RWPE1 (cell line): Measurements from ENCODE around the gene KRTAP5-1.

Experiments used
- CTCF ChIA-PET: fragments of 350-600 bp; sonication (Branson Sonifier 250); formaldehyde crosslinking; extraction: SDS; loops from one replicate; lab custom pipeline; 2021; lab: Yijun Ruan, JAX
- POLR2A ChIA-PET: fragments of 400-600 bp; formaldehyde crosslinking; extraction: SDS; loops from one replicate; lab custom pipeline; 2020; ENCODE audit warnings: antibody characterized with exemption; ENCODE audit not compliant: low non-redundant PET; lab: Yijun Ruan, JAX
- DNase-seq: peaks from one replicate; pipeline ENCODE4 v3.0.0; 2012; ENCODE audit warnings: low spot score
- H3K27ac ChIP-seq: fragments of 450-650 bp; 2 replicates; pipeline ENCODE4 v1.5.1; 2017
- TF ChIP-seq, protein P1 (sequence below): fragments of 450-650 bp; conservative IDR thresholded peaks from 2 replicates; pipeline ENCODE4 v1.5.1; 2017; ENCODE audit warnings: low read depth, mild to moderate bottlenecking

The KRTAP5-1 gene

DNA sequence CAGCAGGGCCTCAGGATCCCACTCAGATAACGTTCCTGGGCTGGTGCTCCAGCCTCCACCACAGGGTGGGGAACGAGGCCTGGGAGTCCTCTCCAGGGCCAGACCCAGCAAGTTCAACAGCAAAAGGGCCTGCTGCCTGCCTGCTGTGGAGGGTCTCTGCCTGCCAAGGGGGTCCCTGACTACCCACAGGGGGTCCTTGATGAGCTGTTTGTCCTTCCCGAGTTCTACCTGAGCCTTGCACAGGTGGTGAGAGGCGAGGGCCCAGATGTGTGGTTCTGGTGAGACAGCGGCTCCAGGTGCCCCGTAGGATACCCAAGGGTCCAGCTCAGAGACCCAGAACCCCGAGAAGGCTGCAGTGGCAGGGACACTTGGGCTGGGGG, 17.4 kb downstream of the KRTAP5-1 start:
- CTCF ChIA-PET, result interaction anchor here (0.7 to 0.8 kb wide), 2 partner anchors 21 to 191 kb away, joined by 3 read pairs; no protein-coding TSS in a partner anchor

DNA sequence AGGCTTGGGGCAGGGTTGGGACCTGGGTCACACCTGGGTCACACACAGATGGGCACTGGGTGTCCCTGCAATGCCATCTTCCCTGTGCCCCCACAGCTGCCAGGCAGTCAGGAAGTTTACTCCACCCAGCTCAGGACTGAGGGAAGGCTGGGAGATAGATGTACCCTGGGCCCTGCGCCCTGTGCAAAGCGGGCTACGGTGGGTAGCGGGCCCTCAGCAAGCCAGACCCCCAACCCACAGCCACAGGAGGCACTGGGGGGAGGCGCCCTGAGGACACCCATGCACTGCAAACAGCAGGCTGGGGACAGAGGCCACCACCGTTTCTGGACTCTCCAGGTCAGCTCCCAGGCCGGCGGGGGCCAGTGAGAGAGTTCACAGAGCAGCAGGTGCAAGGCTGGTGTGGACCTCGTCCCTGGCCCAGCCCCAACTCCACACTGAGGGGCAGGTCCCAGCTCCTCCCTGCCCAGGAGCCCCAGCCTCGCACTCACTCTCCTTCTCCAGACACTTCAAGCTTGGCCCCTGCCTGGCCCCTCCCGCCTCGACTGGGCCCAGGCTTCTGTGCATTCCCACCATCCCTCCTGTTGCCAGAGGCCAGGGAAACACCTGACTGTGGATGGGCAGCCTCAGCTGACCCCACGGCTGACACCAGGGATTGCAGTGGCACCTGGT, 17.9 kb downstream of the KRTAP5-1 start:
- CTCF ChIA-PET, result interaction anchor here (0.7 to 4.8 kb wide), 3 partner anchors 7 to 191 kb away, joined by 3 to 26 read pairs (median 3); no protein-coding TSS in a partner anchor
- POLR2A ChIA-PET, result no interaction called here
- TF ChIP-seq, protein P1, sequence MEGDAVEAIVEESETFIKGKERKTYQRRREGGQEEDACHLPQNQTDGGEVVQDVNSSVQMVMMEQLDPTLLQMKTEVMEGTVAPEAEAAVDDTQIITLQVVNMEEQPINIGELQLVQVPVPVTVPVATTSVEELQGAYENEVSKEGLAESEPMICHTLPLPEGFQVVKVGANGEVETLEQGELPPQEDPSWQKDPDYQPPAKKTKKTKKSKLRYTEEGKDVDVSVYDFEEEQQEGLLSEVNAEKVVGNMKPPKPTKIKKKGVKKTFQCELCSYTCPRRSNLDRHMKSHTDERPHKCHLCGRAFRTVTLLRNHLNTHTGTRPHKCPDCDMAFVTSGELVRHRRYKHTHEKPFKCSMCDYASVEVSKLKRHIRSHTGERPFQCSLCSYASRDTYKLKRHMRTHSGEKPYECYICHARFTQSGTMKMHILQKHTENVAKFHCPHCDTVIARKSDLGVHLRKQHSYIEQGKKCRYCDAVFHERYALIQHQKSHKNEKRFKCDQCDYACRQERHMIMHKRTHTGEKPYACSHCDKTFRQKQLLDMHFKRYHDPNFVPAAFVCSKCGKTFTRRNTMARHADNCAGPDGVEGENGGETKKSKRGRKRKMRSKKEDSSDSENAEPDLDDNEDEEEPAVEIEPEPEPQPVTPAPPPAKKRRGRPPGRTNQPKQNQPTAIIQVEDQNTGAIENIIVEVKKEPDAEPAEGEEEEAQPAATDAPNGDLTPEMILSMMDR, result no peak
- no peak for DNase-seq
- H3K27ac ChIP-seq, result no peak overlapping the region

More for the DNA sequence above, 17.4 kb downstream of the KRTAP5-1 start:
- TF ChIP-seq, protein P1, result no peak
- POLR2A ChIA-PET, result no interaction called here
- no peak overlapping the region for H3K27ac ChIP-seq
- no peak for DNase-seq

DNA sequence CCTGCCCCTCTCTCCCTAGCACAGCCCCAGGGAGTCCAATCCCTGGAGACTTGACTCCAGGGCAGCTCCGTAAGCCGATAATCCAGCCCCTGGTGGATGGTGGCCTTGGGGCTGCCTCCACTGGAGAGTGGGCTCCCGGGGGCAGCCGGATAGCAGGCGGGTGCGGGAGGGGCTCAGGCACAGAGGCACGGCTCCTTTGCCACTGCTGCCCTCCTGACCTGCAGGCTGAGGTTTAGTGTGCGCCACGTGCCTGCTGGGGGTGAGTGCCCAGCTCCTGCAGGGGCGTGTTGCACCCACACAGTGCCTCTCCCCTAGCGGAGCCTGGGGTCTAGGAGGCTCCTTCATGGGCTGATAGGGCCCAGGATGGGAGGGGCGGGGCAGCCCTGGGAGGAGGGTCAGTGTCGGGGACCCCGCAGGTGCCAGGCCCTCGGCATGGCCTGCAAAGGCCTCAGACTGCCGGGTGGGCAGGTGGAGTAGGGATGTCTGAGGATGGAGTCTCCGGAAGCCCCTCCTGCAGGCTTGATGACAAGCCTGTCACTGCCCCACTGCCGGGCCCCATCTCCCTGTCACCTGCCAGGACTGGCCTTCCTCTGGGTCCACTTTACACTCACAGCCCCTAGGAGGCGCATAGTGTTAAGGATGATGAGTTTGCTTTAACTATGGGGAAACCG, 18.6 kb downstream of the KRTAP5-1 start:
- ChIA-PET POLR2A (no interaction called here), CTCF (interaction anchor here (1.4 to 4.8 kb wide), 2 partner anchors 8 to 13 kb away, joined by 3 to 26 read pairs; no protein-coding TSS in a partner anchor)
- TF ChIP-seq, protein P1, result no peak
- no peak overlapping the region for H3K27ac ChIP-seq
- no peak for DNase-seq

DNA sequence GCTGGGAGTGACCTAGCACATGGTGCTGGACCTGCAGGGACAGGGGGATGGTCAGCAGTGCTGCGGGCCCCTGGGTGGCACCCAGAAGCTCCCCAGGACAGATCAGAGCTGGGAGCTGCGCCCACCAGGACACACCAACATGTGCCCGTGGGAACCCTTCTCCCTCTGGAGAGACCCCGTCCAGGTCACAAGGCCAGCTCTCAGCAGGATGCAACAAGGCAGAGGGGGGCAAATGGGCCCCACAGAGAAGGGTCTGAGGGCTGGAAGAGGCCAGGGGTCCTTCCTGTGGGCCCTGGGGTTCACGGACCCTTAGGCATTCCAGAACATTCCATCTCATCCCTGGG, 19.2 kb downstream of the KRTAP5-1 start:
- DNase-seq, result no peak
- CTCF ChIA-PET, result interaction anchor here (1.4 to 4.8 kb wide), 2 partner anchors 8 to 13 kb away, joined by 3 to 26 read pairs; no protein-coding TSS in a partner anchor
- TF ChIP-seq, protein P1, result no peak
- POLR2A ChIA-PET, result no interaction called here
- H3K27ac ChIP-seq, result no peak overlapping the region

DNA sequence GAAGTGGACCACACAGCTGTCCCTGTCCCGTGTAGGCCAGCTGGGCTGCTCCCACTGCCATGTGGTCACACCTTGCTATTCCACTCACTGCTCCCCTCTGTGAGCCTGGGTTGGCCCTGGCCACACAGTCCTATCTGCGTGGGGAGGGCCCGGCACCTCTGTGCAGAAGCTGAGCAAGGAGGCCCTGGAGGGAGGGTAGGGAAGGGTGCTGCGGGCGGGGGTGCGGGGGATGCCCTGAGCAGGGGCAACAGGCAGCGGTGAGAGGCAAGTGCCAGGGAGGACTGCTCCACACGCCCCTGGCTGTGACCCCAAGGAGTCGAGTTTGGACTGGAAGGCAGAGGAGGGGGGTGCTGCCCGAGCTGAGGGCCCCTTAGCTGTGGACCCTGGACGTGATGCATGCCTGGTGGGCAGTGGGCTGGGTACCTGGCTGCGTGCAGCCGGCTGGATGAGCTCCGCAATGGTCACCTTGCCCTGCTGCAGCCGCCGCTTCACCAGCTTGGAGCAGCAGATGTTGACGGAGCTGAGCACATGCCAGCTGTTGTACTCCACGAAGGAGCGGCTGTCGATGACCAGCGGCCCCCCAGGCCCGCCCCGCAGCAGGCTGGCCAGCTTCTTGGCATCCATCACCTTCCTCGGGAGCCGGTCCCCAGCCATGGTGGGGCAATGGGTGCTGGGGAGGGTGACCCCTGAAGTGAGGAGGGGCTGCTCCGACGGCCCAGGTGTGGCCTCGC, 19.7 kb downstream of the KRTAP5-1 start:
- CTCF ChIA-PET, result interaction anchor here (0.6 to 4.8 kb wide), 4 partner anchors 9 to 1252 kb away, joined by 3 to 26 read pairs (median 4); no protein-coding TSS in a partner anchor
- POLR2A ChIA-PET, result no interaction called here
- no peak for DNase-seq
- no peak overlapping the region for H3K27ac ChIP-seq
- TF ChIP-seq, protein P1, result no peak
